IPS-18c (cell line): ENCODE measurements around the gene CORO7.

ENCODE experiments used
- H3K4me3 ChIP-seq: 2 replicates; pipeline ENCODE4 v1.7.0; 2013; ENCODE audit warnings: low read depth, mild to moderate bottlenecking, low read length, moderate library complexity; ENCODE audit not compliant: insufficient read depth
- H3K9me3 ChIP-seq: one replicate; pipeline ENCODE4 v1.6.1; 2013; ENCODE audit warnings: mild to moderate bottlenecking, low read length, moderate library complexity; ENCODE audit not compliant: control insufficient read depth, insufficient read depth

The CORO7 gene

GRCh38 chr16:4370151-4370550 lies 46.2 kb downstream of the CORO7 start:
- no peaks in the 10 kb centered on the region for H3K9me3 ChIP-seq
- no peak overlapping the region for H3K4me3 ChIP-seq

- Histone ChIP-seq H3K4me3 (no peak overlapping the region), H3K9me3 (no peaks in the 10 kb centered on the region)
These were observed 47.2 kb downstream of the CORO7 start for GRCh38 chr16:4369007-4369733.

- no peak overlapping the region for H3K4me3 ChIP-seq
- H3K9me3 ChIP-seq, result no peaks in the 10 kb centered on the region
These were observed 49.0 kb downstream of the CORO7 start for GRCh38 chr16:4367393-4367856.

- Histone ChIP-seq H3K9me3 (no peaks in the 10 kb centered on the region), H3K4me3 (no peak overlapping the region)
These were observed 50.4 kb downstream of the CORO7 start for GRCh38 chr16:4366016-4366415.

- no peak overlapping the region for H3K4me3 ChIP-seq
- H3K9me3 ChIP-seq, result no peaks in the 10 kb centered on the region
These were observed 50.8 kb downstream of the CORO7 start for GRCh38 chr16:4365615-4366014.

GRCh38 chr16:4365014-4365406 lies 51.4 kb downstream of the CORO7 start:
- no peaks in the 10 kb centered on the region for H3K9me3 ChIP-seq
- no peak overlapping the region for H3K4me3 ChIP-seq

GRCh38 chr16:4364196-4365013 lies 52.0 kb downstream of the CORO7 start:
- H3K4me3 ChIP-seq, result no peak overlapping the region
- H3K9me3 ChIP-seq, result no peaks in the 10 kb centered on the region

GRCh38 chr16:4362476-4363135 lies 53.8 kb downstream of the CORO7 start:
- Histone ChIP-seq H3K4me3 (no peak overlapping the region), H3K9me3 (no peaks in the 10 kb centered on the region)

GRCh38 chr16:4361944-4362311 lies 54.5 kb downstream of the CORO7 start:
- Histone ChIP-seq H3K9me3 (no peaks in the 10 kb centered on the region), H3K4me3 (no peak overlapping the region)

GRCh38 chr16:4361033-4361943 lies 55.1 kb downstream of the CORO7 start:
- no peaks in the 10 kb centered on the region for H3K9me3 ChIP-seq

GRCh38 chr16:4360538-4361021 lies 55.8 kb downstream of the CORO7 start:
- no peaks in the 10 kb centered on the region for H3K9me3 ChIP-seq
- H3K4me3 ChIP-seq, result no peak overlapping the region

More at GRCh38 chr16:4361033-4361943, 55.1 kb downstream of the CORO7 start:
- H3K4me3 ChIP-seq, result no peak overlapping the region

GRCh38 chr16:4359914-4360313 lies 56.5 kb downstream of the CORO7 start:
- no peak overlapping the region for H3K4me3 ChIP-seq
- no peaks in the 10 kb centered on the region for H3K9me3 ChIP-seq

- Histone ChIP-seq H3K4me3 (no peak overlapping the region), H3K9me3 (no peaks in the 10 kb centered on the region)
These were observed 57.4 kb downstream of the CORO7 start for GRCh38 chr16:4358831-4359561.

GRCh38 chr16:4358236-4358635 lies 58.2 kb downstream of the CORO7 start:
- no peak overlapping the region for H3K4me3 ChIP-seq

GRCh38 chr16:4356820-4357219 lies 59.6 kb downstream of the CORO7 start:
- Histone ChIP-seq H3K4me3 (no peak overlapping the region), H3K9me3 (no peaks in the 10 kb centered on the region)

More at GRCh38 chr16:4358236-4358635, 58.2 kb downstream of the CORO7 start:
- no peaks in the 10 kb centered on the region for H3K9me3 ChIP-seq
